Measurements from ENCODE around the gene RHBDF1. TPM values are rescaled to one million over a fixed set of nuclear protein-coding genes. Genes with fewer than 3 reads are reported as not detected.

The RHBDF1 gene
- total and polyA plus RNA-seq, 10 of the 15 experiments (the other 5 are each of a cell fraction or from before 2014, with no cell fraction given): 0.04 to 0.85 (median 0.36) TPM; not detected in 3

DNA sequence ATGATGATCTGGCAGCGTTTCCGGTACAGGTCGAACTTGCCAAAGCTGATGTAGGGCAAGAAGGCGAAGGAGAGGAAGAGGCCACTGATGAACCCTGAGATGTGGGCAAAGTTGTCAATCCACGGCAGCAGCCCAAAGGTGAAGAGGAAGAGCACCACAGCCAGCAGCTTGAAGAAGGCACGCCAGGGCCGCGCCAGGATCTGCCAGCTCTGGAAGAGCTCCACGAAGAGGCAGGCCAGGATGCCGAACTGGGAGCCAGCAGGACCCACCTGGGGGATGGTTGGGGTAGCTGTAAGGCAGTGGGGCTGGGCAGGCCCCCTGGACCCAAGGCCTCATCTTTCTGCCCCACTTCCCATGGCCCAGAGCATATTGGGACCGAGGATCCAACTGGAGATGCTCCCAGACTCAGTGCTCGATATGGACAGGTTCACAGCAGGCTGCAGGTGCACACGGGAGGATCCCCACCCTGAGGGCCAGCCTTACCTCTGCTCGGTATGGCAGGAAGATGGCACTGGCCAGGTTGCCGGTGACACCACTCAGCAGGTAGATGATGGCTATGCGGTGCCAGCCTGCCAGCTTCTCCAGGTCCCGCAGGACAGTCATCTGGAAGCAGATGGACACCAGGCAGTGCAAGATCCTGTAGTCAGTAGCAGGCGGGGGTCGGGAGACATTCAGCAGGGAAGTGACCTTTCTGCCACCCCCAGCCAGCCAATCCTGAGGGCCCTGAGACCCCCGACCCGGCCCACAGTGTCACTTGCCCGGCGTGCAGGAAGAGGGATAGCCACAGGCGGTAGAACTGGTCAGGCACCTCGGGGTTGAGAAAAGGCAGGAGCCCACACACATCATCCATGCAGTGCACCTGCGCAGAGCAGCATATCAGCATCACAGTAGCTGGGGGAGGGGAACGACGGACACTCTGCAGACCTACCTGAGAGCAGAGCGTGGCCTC lies 13.7 kb downstream of the RHBDF1 start:
- no peak overlapping the region for H3K4me3 ChIP-seq
- ATAC-seq (no peak), FAIRE-seq (no peak), DNase-seq (ENCODE audit: low read depth, low spot score) (no peak)
- ChIA-PET CTCF (interaction anchor here (1.1 to 4.0 kb wide), 2 partner anchors 38 to 48 kb away, joined by 4 to 16 read pairs; no protein-coding TSS in a partner anchor), RAD21 (ENCODE audit: unreplicated experiment) (no interaction called here), POLR2A (no interaction called here), SMC1A (ENCODE audit: uncharacterized antibody, unreplicated experiment) (interaction anchor here (1.3 kb wide), 1 partner anchor 12 kb away, joined by 3 read pairs; no protein-coding TSS in a partner anchor)
- no peaks in the 10 kb centered on the region for H3K9me3 ChIP-seq (replicated peaks; ENCODE audit: control insufficient read depth, insufficient read depth, low read length)
- no peak overlapping the region for H2AFZ ChIP-seq (ENCODE audit: control insufficient read depth, low read depth, low read length)
- BruUV-seq (replicated peaks): no TSS peak
- no peak overlapping the region for H3K9ac ChIP-seq (ENCODE audit: control insufficient read depth, insufficient read depth, low read length)
- no peaks in the 10 kb centered on the region for H3K4me1 ChIP-seq (ENCODE audit: control insufficient read depth, insufficient read depth, low read length)
- intact Hi-C loops (cut with micrococcal nuclease; ENCODE audit: unreplicated experiment) (no loop called here), in situ Hi-C loops (cut with MboI) (no loop called here)
- H3K4me2 ChIP-seq (ENCODE audit: control insufficient read depth, insufficient read depth): no peak overlapping the region
- no peaks in the 10 kb centered on the region for H3K27me3 ChIP-seq (replicated peaks in 1 of 2; ENCODE audit: control insufficient read depth in 2 of 2, insufficient read depth in 2 of 2, low read length in 1 of 2)
- peaks cover 12% of the 10 kb centered on the region for H3K79me2 ChIP-seq (ENCODE audit: control insufficient read depth, insufficient read depth, low read length)
- peaks cover 6% of the 10 kb centered on the region in 2 experiments for H3K36me3 ChIP-seq (ENCODE audit: control insufficient read depth in 2 of 2, insufficient read depth in 2 of 2, low read length in 1 of 2)
- no peak overlapping the region for H3K27ac ChIP-seq (ENCODE audit: control insufficient read depth, insufficient read depth)
- no peaks in the 10 kb centered on the region for H4K20me1 ChIP-seq (ENCODE audit: control insufficient read depth, insufficient read depth)
- WGBS (ENCODE audit: insufficient coverage, insufficient replicate concordance, low lambda C conversion rate, missing lambda C conversion rate): 82% methylated on average over 29 of the region's 29 CpGs
- TF ChIP-seq YBX1 (IDR thresholded peaks at IDR 0.05) (no peak), ZNF24 (IDR thresholded peaks at IDR 0.05) (no peak), PAX5 (IDR thresholded peaks at IDR 0.05; ENCODE audit: borderline replicate concordance, low read depth, low read length) (no peak), REST (IDR thresholded peaks at IDR 0.05; ENCODE audit: low read depth, low read length) (no peak), NFYA (IDR thresholded peaks at IDR 0.05; ENCODE audit: borderline replicate concordance, low read depth, low read length) (no peak), ATF3 (IDR thresholded peaks at IDR 0.05; ENCODE audit: borderline replicate concordance, extremely low read depth, low read depth, low read length) (no peak), WRNIP1 (IDR thresholded peaks at IDR 0.05; ENCODE audit: borderline replicate concordance, low read depth, low read length) (no peak), EGR1 (IDR thresholded peaks at IDR 0.05; ENCODE audit: borderline replicate concordance in 1 of 2, low read depth in 2 of 2, low read length in 2 of 2) (no peak), DPF2 (IDR thresholded peaks at IDR 0.05) (no peak)
- TF ChIP-seq, protein P1, sequence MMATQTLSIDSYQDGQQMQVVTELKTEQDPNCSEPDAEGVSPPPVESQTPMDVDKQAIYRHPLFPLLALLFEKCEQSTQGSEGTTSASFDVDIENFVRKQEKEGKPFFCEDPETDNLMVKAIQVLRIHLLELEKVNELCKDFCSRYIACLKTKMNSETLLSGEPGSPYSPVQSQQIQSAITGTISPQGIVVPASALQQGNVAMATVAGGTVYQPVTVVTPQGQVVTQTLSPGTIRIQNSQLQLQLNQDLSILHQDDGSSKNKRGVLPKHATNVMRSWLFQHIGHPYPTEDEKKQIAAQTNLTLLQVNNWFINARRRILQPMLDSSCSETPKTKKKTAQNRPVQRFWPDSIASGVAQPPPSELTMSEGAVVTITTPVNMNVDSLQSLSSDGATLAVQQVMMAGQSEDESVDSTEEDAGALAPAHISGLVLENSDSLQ (IDR thresholded peaks at IDR 0.05): no peak
